Measurements from ENCODE around the gene DOC2B.
A peak's percentile ranks its signal among the peaks of the same experiment; 100 is the strongest.
"Not testable (repeated sequence)": the region's sequence is repeated elsewhere in the genome, so short reads cannot be mapped to it uniquely, and the experiment has no call there.

Gene DOC2B

GRCh38 chr17:181245-182049, at the start of gene DOC2B:
DOC2B (minus strand) TSS chr17:181650; CDS start chr17:181479, 171 bp downstream.
- peak; percentile 76 for DNase-seq

- DNase-seq: no peak
These were observed 48.9 kb upstream of the DOC2B start for GRCh38 chr17:230395-230770.

GRCh38 chr17:229709-230394, 48.4 kb upstream of the DOC2B start:
- no peak for DNase-seq

GRCh38 chr17:228951-229708, 47.7 kb upstream of the DOC2B start:
- DNase-seq: no peak

- no peak for DNase-seq
These were observed 46.6 kb upstream of the DOC2B start for GRCh38 chr17:227946-228615.

- peak; percentile 72 for DNase-seq
These were observed 45.9 kb upstream of the DOC2B start for GRCh38 chr17:227078-227945.

DNA sequence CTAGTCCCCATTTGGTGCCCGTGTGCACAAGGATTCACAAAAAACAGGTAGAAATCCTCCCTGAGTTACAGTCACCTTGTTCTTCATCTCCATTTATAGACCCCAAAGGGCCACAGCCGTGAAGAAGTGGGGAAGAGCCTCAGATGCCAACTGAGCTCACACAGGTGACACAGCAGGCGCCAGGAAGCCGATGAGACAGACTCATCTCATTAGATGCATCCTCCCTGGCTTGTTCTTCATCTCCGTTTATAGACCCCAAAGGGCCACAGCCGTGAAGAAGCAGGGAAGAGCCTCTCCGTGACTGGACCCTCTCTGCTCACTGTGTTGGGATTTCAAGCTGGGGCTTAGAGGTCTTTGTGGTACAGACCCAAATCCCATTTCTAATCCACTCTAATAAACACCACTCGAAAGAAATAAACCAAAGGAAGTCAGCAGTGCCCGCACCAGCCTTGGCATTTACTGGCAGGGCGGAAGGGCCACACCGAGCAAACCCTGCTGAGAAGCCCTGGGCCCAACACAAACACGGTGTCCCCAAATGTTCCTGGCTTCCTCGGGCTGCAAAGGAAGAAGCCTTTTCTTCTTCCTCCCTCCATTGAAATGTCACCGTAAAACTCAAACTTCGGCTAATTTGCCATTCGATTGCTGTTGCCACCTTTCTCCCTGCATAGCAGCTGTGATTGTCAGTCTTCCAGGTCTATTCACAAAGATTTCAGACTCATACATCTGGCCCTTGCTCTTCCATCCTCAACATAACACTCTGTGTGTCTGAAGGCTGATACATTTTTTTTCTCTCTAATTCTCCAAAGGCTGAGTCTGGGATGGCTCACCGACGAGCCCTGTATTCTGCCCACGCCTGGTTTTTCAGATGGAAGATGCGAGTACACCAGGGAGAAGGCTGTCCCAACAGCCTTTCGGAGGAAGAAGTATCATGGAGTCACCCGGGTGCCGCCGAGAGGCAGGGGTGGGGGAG, 44.9 kb upstream of the DOC2B start:
- no peak for DNase-seq

DNA sequence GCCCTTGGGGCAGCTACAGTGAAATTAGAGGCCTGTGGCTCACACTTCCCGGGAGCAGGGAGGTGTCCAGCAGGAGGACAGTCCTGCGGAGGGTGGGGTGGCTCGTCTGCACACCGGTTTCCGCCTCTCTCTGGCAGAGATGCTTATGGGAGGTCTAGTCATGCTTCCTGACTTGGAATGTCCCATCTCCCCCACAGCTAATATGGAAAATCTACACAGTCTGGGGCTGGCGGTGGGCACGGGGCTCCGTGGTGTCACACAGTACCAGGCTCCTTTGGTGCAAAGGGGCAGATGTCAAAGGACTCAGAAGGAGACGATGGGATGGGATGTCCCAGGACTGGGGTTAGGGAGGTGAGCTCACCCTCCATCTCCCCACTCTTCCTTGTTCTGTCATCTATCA, 44.1 kb upstream of the DOC2B start:
- DNase-seq: no peak

- DNase-seq: not testable (repeated sequence)
These were observed 43.1 kb upstream of the DOC2B start for GRCh38 chr17:224576-224975.

- DNase-seq: no peak
These were observed 42.4 kb upstream of the DOC2B start for GRCh38 chr17:223723-224471.

- no peak for DNase-seq
These were observed 40.7 kb upstream of the DOC2B start for GRCh38 chr17:222172-222571.

GRCh38 chr17:219696-220095, 38.2 kb upstream of the DOC2B start:
- no peak for DNase-seq

DNA sequence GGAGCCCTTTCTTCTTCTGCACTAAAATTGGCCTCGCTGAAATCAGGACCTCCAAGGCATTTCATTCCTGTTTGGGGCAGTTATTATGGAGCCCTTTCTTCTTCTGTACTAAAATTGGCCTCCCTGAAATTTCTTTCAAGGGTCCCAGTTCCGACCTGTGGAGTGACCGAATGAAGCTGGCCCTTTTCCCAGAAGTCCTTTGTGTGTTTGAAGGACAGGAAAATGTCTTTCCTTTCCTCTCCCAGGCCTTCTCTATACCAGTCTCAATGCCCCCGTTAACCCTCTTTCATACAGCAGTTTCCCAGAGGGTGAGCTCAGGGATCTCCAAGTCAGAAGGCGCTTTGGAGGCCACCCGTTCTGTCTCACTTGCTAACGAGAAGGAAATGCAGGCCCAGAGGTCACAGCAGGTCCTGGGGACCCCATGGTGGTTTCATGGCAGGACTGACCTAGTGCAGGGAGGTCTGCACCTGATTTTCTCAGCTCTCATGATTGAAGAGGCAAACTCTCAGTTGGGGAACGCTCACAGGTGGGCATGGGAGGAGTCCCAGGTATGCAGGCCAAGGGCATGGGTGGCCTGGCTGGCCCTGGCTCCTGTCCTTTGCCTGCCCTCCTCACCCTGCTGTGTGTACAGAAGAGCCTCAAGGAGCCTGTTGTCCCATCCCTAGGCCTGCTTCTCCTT, 37.1 kb upstream of the DOC2B start:
- DNase-seq: no peak

DNA sequence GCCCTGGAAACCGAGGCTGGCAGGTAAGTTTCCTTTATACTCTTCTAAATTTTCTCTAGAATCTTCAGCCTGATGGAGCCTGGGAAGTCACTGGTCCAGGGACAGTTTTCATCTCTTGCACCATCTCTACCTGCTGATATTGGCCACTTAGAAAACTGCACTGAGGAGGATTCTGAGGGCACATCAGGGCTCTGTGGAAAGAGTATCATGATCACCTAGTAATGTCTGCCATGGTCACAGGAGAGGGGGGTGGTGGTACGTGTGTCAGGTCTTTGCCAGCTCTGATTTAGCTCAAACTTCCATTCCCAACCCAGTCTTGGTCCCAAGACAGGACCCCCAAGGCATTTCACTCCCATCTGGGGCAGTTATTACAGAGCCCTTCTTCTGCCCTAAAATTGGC, 35.2 kb upstream of the DOC2B start:
- no peak for DNase-seq

- not testable (repeated sequence) for DNase-seq
These were observed 34.4 kb upstream of the DOC2B start for GRCh38 chr17:215563-216478.

DNA sequence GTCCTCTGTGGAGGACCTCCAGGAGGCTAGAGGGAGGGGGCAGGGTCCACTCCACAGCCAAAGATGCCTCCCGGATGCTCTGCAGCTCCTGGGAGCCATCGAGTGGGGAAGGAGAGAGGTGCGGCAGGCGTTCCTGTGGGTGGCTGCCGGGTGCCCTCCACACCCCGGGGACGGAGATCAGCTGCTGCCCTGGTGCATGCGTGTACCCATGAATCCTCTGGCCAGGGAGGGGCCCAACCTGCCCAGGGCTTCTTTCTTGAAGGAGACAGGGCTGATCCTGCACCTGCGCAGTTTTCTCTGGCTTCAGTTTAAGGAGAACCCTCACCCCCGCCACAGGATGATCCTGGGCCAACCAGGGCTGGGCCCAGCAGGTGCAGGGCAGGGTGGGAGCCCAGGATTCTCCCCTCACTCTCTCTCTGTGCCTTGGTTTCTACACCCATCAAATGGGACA, 33.5 kb upstream of the DOC2B start:
- no peak for DNase-seq

DNA sequence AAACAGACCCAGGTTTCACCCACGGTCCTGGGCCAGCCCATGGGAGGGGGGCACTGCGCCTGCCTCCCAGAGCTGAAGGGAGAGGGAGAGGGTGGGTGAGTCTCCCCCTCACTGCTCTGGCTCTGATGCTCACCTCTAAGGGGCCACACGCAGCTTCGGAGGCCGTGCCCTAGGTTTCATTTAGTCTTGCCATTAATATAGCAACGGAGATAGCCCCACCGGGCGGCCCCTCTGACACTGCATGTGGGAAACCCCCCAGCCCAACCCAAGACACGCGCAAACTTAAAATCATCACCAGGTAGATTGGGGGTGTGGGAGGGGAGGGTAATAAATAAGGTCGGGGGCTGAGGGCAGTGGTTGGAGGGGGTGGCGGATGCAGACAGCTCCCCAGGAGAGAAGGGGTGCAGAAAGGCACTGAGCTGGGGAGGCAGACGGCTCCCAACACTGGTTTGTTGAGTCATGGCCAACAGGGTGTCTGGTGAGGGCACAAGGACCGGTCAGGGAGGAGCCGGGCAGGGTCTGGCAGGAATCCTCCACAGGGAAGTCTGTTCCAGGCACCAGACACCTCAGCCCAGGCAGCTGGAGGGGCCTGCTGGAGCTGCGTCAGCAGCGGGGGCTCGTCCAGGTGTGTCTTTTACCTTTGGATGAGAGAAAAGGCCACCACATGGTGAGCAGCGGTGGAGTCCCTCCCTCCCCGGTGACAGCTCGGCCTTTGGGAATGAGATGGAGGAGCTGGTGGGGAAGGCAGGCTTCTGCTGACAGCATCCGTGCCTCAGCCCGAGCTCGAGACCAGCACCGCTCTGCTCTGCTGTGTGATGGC, 32.0 kb upstream of the DOC2B start:
- no peak for DNase-seq

Measured in eye (tissue), 1 donor.